OCI-M2 (cell line): ENCODE measurements around the gene SIM2.

Experiments used
- DNase-seq: peaks from one replicate; lab custom pipeline; 2025; ENCODE audit not compliant: unreplicated experiment; lab: John Stamatoyannopoulos, UW

The SIM2 gene

DNA sequence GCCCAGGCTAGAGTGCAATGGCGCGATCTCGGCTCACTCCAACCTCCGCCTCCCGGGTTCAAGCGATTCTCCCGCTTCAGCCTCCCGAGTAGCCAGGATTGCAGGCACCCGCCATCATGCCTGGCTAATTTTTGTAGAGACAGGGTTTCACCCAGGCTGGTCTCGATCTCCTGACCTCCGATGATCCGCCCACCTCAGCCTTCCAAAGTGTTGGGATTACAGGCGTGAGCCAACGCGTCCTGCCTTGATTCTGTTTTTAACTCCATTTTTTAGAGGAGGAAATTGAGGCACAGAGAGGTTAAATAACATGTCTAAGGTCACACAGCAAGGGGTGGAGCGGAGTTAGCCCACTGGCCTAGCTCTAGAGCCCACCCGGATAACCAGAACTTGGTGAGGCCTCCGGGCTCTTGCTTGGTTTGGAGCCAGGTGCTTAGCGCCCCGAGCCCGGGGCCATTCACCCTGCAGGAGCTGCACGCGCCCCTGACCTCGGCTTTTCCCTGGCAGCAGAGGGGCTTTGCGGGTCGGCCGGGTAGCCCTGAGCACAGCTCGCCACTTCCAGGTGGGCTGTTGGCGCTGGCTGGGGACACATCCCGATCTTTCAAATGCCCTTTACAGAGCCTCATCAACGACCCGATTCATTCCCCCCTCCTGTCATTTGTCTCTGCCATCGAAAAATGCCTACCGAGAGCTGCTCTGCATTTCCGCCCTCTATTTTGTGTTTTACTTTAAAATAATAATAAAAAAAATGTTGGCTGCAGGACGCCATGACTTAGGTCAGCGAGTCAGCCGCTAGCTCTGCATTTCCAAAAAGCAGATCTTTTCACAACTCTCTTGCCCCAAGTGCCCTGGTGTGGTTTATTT lies 11.2 kb downstream of the SIM2 start:
- no peak for DNase-seq

- no peak for DNase-seq
Observed at GRCh38 chr21:36710729-36711048, 11.8 kb downstream of the SIM2 start.

DNA sequence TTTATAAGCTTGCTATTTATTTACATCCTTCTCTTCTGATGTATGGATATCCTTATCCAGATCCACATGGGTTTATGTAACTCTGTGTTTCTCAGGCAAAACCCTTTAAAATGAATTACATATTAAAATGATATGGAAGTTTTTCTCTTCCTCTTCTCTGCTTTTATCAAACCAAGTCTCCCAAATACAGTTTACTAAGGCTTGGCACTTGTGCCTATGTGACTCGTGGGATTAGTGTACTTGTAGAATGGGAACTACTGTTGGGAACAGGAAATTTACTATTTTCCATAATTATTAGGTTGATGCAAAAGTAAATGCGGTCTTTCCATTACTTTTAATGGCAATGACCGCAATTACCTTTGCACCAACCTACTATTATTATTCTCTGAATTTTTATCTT lies 14.8 kb downstream of the SIM2 start:
- no peak for DNase-seq

DNA sequence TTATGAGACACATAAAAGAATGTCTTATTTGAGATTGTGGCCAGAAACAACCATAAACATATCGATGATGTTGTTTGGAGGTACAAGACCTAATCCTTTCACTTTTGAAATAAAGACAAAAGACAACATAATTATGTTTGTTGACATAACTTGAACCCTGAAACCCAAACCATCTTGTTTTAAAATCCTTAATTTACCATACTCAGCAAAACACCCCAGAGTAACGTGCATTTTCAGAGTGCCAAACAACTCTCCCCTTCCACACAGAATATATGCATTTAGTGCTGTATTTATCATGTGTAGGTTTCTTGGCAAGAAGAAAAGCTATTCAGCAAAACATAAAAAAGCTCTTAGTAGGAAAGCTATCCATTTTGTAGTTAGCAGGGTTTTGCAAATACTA lies 17.5 kb downstream of the SIM2 start:
- DNase-seq: no peak

GRCh38 chr21:36716836-36717235 lies 17.9 kb downstream of the SIM2 start:
- DNase-seq: no peak

DNA sequence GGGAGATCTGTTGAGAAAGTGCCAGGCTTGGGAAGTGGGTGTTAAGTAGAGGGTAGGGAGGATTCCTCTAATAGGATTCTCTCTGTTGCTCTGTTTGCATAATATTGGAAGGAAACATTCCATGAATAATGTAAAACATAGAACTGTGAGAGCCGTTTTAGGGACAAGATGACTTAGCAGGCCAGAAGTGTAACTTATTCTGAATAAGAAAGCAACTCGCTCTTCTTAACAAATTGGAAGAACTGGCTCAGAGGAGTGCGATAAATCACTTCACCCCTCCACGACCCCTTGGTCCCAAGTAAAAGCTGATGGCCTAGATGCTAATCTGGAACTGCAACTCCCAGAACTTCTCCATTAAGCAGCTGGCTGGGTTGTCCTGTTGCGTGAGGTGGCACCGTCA lies 19.1 kb downstream of the SIM2 start:
- no peak for DNase-seq

DNA sequence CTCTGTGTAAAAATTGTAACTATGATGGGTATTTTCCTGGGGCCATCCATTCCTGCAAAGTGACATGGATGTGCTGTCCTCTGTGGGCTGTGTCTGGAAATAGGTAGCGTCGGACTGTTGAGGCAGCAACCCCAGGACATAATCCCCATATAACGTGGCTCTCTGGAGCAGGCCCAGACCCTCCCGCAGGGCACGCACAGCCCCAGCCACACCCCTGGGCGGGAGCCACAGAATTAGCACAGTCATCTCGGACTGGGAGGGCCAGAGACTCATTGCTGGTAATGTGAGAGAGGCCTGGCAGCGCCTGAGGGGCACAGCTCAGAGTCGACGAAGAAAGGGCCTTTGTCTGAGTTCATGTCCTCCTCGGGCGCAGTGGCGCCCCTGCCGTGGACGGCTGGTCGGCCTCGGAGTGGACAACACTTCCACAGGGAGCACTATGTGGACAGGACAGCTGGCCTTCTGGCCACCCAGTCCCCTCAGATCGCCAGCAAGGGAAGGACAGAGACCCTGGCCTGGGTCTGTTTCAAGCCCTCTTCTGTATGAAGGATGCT lies 20.1 kb downstream of the SIM2 start:
- no peak for DNase-seq

DNA sequence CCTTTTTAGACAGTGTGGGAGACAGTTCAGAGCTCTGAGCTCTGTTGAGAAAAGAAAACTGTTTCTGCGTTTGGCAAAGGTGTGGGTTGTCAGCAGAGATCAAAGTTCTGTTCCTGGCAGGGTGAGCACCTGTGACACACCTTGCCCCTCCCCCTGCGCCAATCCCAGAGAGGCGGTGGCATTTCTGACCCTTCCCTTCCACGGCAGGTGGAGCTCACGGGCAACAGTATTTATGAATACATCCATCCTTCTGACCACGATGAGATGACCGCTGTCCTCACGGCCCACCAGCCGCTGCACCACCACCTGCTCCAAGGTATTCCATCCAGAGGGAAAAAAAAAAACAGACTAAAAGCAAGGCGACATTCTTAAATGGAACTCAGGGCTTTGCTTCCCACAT lies 20.7 kb downstream of the SIM2 start:
- no peak for DNase-seq

DNA sequence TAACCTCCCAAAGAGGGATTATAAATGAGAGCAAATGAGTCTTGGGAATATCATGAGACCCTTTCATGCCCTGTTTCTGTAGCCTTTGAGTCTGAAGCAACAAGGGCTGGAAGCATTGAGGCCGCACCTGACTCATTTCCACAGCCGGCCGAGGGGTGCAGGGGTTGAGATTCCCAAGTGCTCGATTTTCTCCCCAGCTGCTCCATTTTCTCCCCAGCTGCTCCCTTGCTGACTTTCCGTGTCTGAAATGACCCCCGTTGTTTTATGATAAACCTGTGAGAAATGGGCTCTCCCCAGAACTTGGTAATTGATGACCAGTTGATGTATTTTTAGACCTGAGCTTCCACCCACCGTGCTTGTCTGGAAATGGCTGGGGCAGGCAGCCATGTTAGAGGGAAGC lies 22.9 kb downstream of the SIM2 start:
- DNase-seq: no peak

DNA sequence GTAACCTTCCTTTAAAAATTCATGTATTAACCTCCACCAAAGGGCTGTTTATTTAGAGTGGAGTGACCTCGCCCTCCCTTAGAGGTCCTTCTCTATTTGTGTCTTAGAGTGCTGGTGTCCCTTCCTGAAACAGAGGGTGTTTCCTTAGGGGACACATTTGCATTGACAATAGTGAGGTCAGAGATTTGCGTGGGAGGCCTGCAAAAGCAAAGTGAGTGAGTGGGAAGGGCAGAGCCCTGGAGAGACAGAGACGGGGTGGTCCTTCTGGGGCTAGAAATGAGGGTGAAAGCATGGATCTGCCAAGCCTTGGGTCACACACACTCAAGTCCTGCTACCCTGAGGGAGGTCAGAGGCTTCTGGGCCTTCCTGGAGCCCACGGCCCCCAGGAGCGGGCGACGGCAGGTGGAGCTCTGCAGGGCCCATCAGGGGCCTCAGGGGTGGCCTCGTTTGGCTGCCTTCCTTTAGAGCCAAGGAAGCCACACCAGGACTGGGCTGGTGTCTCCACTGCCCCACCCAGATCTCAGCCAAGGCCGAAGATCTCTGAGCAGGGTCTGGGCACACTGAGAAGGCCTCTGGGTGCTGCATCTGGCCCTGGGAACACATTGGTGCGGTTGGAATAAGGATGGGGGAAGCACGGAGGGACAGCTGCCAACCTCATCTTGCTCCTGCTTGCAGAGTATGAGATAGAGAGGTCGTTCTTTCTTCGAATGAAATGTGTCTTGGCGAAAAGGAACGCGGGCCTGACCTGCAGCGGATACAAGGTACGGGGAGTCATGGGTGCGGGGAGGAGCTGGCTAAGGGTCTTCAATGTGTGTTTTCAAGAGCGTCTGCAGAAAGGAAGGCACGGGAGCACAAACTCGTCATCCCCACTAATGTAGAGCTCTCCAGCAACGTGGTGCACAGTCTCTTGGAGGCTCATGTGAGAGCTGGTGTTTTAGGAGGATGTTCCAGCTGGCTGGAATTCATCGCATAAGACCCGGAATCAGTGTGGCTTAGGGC lies 23.8 kb downstream of the SIM2 start:
- no peak for DNase-seq

DNA sequence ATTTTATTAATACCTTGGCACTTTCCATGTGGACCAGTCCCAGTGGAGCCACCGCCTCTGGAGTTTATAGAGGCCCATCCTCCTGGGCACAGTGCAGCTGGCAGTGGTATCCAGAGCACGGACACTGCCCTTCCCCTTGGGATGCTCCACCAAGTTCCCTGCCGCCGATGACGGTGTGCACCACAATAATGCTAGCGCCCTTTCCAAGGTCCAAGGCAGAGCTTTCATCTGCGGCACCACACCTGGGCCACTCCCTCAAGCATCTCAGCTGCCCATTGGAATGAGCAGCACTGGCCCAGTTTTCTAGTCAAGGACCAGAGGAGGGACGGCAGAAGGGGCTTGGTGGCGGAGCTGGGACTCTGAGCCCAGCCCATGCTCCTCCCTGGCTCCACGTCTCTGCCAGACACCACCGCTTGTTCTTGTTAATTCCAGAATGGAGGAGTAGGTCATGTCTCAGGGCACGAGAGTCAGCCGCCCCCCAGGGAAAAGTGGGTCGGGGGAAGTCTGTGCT lies 24.5 kb downstream of the SIM2 start:
- no peak for DNase-seq

DNA sequence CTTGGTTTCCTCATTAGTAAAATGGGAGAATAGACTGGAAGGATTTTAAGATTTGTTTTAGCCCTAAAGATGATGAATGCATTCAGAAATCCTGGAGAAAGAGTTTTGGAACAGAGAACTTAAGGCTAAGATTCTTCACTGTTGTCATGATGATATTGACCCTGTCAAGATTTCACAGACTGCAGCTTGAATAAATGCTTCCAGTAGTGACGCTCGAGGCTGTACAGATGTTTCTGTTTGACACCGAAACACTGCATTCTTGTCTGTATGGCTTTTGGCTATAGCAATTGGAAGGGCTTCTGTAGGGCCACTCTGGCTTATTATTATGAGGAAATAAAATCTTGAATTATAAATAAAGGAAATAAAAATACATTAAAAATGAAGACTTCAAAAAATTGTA lies 25.7 kb downstream of the SIM2 start:
- DNase-seq: no peak

GRCh38 chr21:36725793-36726386 lies 27.0 kb downstream of the SIM2 start:
- DNase-seq: no peak

DNA sequence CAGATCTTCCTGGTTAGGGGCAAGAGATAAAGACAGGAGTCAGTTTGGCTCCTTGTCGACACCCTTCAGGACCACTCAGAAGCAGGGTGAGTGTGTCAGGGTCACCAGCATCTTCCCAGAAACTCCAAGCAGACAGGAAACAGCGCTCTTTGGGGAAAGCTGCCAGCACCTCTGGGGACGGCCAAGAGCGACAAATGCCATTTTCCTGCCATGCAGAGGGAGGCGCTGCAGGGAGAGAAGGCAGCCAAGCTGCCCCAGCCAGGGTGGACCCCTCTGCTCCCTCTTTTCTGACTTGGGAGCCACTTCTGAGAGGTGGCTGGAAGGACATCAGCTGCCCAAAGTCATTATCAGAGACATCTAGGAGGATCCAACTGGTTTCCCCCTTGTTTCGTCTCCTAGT lies 29.0 kb downstream of the SIM2 start:
- no peak for DNase-seq

- no peak for DNase-seq
Observed at GRCh38 chr21:36728371-36729111, 29.6 kb downstream of the SIM2 start.

- no peak for DNase-seq
Observed at GRCh38 chr21:36729310-36729970, 30.5 kb downstream of the SIM2 start.

DNA sequence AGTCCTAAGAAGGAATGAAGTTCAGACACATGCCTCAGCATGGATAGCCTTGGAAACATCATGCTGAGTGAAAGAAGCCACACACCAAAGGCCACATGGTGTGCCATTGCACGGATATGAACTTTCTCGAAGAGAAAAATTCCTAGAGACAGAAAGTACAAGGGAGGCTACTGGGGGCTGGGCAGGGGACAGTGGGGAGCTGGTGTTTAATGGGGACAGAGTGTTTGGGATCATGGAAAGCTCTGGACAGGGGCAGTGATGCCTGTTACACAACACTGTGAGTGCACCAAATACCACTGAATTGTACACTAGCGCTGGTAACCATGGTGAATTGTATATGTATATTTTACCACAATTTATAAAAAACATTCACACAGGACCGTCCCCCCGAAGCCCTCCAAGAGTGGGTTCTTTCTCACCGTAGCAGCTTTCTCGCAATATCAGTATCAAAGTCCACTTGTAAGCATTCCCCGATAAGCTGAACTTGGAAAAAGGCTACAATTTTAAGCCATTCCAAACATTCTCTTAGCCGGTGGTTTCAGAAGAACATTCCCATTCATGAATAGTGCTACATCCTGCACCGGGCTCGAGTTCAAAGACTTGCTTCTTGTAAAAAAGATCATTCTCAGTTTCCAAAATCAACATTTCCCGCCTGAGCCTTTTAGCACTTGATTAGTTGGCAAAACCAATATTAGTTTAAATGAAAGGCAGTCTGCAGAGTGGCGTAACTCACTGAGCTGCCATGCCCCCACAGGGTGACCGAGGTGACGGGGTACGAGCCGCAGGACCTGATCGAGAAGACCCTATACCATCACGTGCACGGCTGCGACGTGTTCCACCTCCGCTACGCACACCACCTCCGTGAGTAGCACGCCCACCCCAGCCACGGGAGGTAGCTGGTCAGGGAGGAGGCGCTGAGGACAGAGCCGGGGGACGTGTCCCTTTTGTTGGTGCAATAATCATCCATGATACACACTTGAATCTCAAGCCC lies 31.7 kb downstream of the SIM2 start:
- no peak for DNase-seq

- DNase-seq: no peak
Observed at GRCh38 chr21:36732217-36732616, 33.3 kb downstream of the SIM2 start.

DNA sequence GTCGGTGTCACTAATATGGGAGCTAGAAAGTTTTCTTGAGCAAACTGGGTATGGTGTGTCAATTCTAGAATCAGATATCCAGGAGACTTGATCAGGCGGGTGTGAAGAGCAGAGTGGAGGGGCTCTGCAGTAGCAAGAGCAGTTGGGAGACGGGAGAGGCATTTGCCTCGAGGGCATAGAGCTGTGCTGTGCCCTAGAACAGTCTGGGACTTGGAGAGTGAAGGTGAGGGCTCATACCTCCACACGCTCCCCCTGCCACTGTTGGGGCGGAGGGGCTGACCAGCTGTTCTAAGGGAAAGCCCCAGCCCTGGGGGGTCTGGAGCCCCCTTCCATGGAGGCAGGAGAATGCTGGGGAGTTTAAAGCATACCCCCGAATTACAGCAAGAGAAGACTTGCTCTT lies 33.8 kb downstream of the SIM2 start:
- no peak for DNase-seq
